Measurements from ENCODE around the gene LRRC4C. TPM values are rescaled to one million over a fixed set of nuclear protein-coding genes. Genes with fewer than 3 reads are reported as not detected.

Gene LRRC4C
- total and polyA plus RNA-seq, 7 donors = 0.98 to 5.4 (median 3.0) TPM; not detected in 1

DNA sequence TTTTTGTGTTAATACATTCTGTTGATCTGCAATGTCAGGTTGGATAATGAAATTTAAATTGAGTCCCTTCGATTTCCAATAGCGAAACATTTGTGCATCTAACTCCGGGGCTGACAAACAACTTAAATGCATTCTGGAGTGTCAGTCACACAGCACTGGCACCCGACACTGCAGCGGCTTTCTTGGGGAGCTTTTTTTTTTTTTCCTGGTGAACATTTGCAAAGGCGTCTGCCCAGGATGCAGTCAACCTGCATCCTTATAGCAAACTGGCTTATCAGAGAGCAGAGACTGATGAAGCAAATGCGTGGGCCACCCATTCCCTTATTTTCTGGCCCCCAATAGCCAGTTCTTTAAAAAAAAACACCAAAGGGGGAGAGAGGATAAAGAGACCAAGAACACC, 1167.7 kb downstream of the LRRC4C start:
- Histone ChIP-seq H3K27ac (peak overlapping the region in 3 of 4 donors; percentile 9 to 72 (median 28)), H3K4me3 (peak overlapping the region in 3 of 4 donors; percentile 55 to 62 (median 57)), H3K27me3 (no peaks in the 10 kb centered on the region), H3K36me3 (no peaks in the 10 kb centered on the region), H3K4me1 (peaks cover 0 to 17% (median 13%) of the 10 kb centered on the region in 4 donors), H3K9me3 (no peaks in the 10 kb centered on the region)
- WGBS, 2 donors = 64 to 67% methylated on average over 7 of the region's 7 CpGs
- intact Hi-C loops (cut with DNase I) = loop anchor here (5.0 to 10.0 kb wide), 2 partner anchors 159 to 917 kb away; no protein-coding TSS in a partner anchor
- DNase-seq = no peak
- TF ChIP-seq, protein P1, sequence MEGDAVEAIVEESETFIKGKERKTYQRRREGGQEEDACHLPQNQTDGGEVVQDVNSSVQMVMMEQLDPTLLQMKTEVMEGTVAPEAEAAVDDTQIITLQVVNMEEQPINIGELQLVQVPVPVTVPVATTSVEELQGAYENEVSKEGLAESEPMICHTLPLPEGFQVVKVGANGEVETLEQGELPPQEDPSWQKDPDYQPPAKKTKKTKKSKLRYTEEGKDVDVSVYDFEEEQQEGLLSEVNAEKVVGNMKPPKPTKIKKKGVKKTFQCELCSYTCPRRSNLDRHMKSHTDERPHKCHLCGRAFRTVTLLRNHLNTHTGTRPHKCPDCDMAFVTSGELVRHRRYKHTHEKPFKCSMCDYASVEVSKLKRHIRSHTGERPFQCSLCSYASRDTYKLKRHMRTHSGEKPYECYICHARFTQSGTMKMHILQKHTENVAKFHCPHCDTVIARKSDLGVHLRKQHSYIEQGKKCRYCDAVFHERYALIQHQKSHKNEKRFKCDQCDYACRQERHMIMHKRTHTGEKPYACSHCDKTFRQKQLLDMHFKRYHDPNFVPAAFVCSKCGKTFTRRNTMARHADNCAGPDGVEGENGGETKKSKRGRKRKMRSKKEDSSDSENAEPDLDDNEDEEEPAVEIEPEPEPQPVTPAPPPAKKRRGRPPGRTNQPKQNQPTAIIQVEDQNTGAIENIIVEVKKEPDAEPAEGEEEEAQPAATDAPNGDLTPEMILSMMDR (IDR thresholded peaks at IDR 0.05) = no peak
- TF ChIP-seq POLR2AphosphoS5 (IDR thresholded peaks at IDR 0.05) = no peak
- no peak for TF ChIP-seq EP300 (IDR thresholded peaks at IDR 0.05)
- no peak for TF ChIP-seq POLR2A (IDR thresholded peaks at IDR 0.05)

DNA sequence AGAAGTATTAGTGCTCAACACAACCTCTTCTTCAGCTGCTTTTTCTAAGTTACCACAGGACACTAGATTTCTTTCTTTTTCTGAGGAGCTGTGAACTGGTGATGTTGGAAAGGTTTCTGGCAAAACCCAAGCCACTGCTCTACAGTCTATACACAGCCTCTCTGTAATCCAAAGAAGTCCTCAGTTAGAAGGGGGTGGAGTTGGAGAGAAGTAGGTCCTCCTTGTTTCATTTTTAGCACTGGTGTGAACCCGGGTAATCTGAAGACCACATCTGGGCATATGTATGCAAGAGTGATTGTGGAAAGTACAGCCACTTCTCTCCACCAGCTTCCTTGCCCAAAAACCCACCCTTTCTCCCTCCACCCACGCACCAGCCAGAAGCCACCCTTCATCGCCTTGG, 1168.1 kb downstream of the LRRC4C start:
- Histone ChIP-seq H3K4me1 (peaks cover 0 to 17% (median 13%) of the 10 kb centered on the region in 4 donors), H3K9me3 (no peaks in the 10 kb centered on the region), H3K27me3 (no peaks in the 10 kb centered on the region), H3K27ac (peak overlapping the region in 3 of 4 donors; percentile 9 to 72 (median 28)), H3K36me3 (no peaks in the 10 kb centered on the region), H3K4me3 (peak overlapping the region; percentile 5 to 62 (median 56))
- 57 to 62% methylated on average over 3 of the region's 3 CpGs for WGBS, 2 donors
- DNase-seq = no peak
- TF ChIP-seq, protein P1 (IDR thresholded peaks at IDR 0.05) = no peak
- no peak for TF ChIP-seq EP300 (IDR thresholded peaks at IDR 0.05)
- no peak for TF ChIP-seq POLR2A (IDR thresholded peaks at IDR 0.05)
- no peak for TF ChIP-seq POLR2AphosphoS5 (IDR thresholded peaks at IDR 0.05)
- intact Hi-C loops (cut with DNase I) = loop anchor here (5.0 to 10.0 kb wide), 2 partner anchors 159 to 917 kb away; no protein-coding TSS in a partner anchor

DNA sequence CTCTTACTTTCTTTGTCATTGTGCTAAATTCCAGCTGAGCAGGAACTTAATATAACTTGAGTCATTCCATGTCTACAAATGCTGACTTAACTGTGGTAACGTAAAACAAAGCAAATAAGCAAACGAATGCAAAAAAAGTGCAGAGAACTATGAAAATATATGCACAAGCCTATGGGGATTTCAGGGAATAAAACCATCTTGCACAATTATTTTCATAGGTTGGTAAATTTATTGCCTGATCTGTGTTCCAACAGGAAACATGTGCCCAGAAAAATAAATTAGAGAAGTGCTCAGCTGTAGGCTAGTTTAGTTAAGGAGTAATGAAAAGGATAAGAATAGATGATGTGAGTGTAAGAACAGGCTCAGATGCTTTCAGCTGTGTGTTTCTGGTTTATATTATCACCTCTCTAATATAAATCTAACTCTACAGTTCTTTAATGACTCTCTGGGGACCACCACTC, 1169.3 kb downstream of the LRRC4C start:
- H3K27ac ChIP-seq = peak overlapping the region in 1 of 4 donors; percentile 24

DNA sequence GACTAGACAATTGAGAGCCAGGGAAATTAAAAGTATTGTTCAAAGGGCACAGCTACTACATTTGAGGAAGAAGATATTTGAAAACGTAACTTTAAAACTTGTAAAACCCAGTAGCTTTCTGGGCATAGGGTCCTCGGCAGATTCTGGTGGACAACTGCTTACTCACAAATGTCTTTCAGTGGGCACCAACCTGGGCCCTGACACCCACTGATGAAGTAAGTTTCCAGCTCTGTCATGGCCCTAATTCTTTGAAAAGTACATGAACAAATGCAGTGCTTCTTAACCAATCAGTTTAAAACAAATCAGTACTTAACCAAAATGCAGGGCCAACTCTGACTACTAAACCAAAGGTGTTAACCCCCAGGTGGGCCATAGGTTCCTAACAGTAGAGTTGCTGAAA, 1170.1 kb downstream of the LRRC4C start:
- H3K36me3 ChIP-seq = no peaks in the 10 kb centered on the region
- H3K4me3 ChIP-seq = peak overlapping the region in 1 of 4 donors; percentile 6
- H3K27ac ChIP-seq = no peak overlapping the region
- TF ChIP-seq POLR2A (IDR thresholded peaks at IDR 0.05) (no peak), POLR2AphosphoS5 (IDR thresholded peaks at IDR 0.05) (no peak), EP300 (IDR thresholded peaks at IDR 0.05) (no peak)
- TF ChIP-seq, protein P1 (IDR thresholded peaks at IDR 0.05) = no peak
- H3K4me1 ChIP-seq = peaks cover 0 to 17% (median 13%) of the 10 kb centered on the region in 4 donors
- no peak for DNase-seq
- intact Hi-C loops (cut with DNase I) = no loop called here
- H3K9me3 ChIP-seq = no peaks in the 10 kb centered on the region
- H3K27me3 ChIP-seq = no peaks in the 10 kb centered on the region
- 46 to 74% methylated on average over 2 of the region's 2 CpGs for WGBS, 2 donors

More for the DNA sequence above, 1169.3 kb downstream of the LRRC4C start:
- Histone ChIP-seq H3K4me1 (peaks cover 0 to 17% (median 13%) of the 10 kb centered on the region in 4 donors), H3K4me3 (peak overlapping the region in 3 of 4 donors; percentile 6 to 62 (median 14)), H3K36me3 (no peaks in the 10 kb centered on the region), H3K9me3 (no peaks in the 10 kb centered on the region), H3K27me3 (no peaks in the 10 kb centered on the region)
- intact Hi-C loops (cut with DNase I) = loop anchor here (5.0 to 10.0 kb wide), 2 partner anchors 158 to 915 kb away; no protein-coding TSS in a partner anchor
- no peak for DNase-seq
- WGBS, 2 donors = 14 to 29% methylated on average over 2 of the region's 2 CpGs
- TF ChIP-seq POLR2AphosphoS5 (IDR thresholded peaks at IDR 0.05) (no peak), POLR2A (IDR thresholded peaks at IDR 0.05) (no peak), EP300 (IDR thresholded peaks at IDR 0.05) (no peak)
- TF ChIP-seq, protein P1 (IDR thresholded peaks at IDR 0.05) = no peak
